K562 (cell line): Measurements from ENCODE around the gene STX12. TPM values are rescaled to one million over a fixed set of nuclear protein-coding genes. Genes with fewer than 3 reads are reported as not detected.

Experiments
- CREB1 ChIP-seq, 2 experiments: sonication (generic) in 1 of 2; formaldehyde crosslinking in 1 of 2; IDR thresholded peaks; 2 replicates each; pipeline versions ENCODE4 v1.6.1 to v1.8.0; 2012 to 2022; ENCODE audit warnings: inconsistent platforms in 1 of 2, mild to moderate bottlenecking in 1 of 2, missing genetic modification reagents in 1 of 2, moderate library complexity in 1 of 2
- KLF6 ChIP-seq: fragments of 250-450 bp; sonication (Bioruptor Pico); IDR thresholded peaks from 2 replicates; pipeline ENCODE4 v1.4.0; 2020; ENCODE audit warnings: mild to moderate bottlenecking, moderate library complexity, borderline replicate concordance
- MBD1 ChIP-seq: fragments of 250-450 bp; sonication (Bioruptor Pico); IDR thresholded peaks from 2 replicates; pipeline ENCODE4 v1.8.0; 2022; ENCODE audit warnings: inconsistent platforms
- MYBL2 ChIP-seq, 2 experiments: fragments of 450-650 bp in 1 of 2; sonication (generic) in 1 of 2; formaldehyde crosslinking in 1 of 2; IDR thresholded peaks; 2 replicates each; pipeline versions ENCODE4 v1.6.1 to v1.8.1; 2017 to 2022; ENCODE audit warnings: borderline replicate concordance in 1 of 2, inconsistent platforms in 1 of 2, low read depth in 1 of 2, mild to moderate bottlenecking in 1 of 2, missing genetic modification reagents in 1 of 2, moderate library complexity in 1 of 2
- NBN ChIP-seq: fragments of 450-650 bp; IDR thresholded peaks from 2 replicates; pipeline ENCODE4 v1.6.1; 2016; ENCODE audit warnings: low read depth, mild to moderate bottlenecking
- NFATC3 ChIP-seq: fragments of 450-650 bp; IDR thresholded peaks from 2 replicates; pipeline ENCODE4 v1.6.1; 2017; ENCODE audit warnings: mild to moderate bottlenecking
- NFE2 ChIP-seq: IDR thresholded peaks from 2 replicates; pipeline ENCODE4 v1.6.1; 2014; ENCODE audit warnings: antibody characterized with exemption, low read depth
- NR2F6 ChIP-seq: fragments of 450-650 bp; formaldehyde crosslinking; IDR thresholded peaks from 2 replicates; pipeline ENCODE4 v1.4.0; 2020; ENCODE audit warnings: mild to moderate bottlenecking
- PTTG1 ChIP-seq: fragments of 450-650 bp; IDR thresholded peaks from 2 replicates; pipeline ENCODE4 v1.6.1; 2016; ENCODE audit warnings: low read depth, mild to moderate bottlenecking, missing genetic modification characterization, missing compliant biosample characterization
- RAD51 ChIP-seq: fragments of 450-650 bp; IDR thresholded peaks from 2 replicates; pipeline ENCODE4 v1.7.1; 2016; ENCODE audit warnings: low read depth, mild to moderate bottlenecking, borderline replicate concordance
- RBBP5 ChIP-seq: fragments of 200-600 bp; sonication (generic); IDR thresholded peaks from 2 replicates; pipeline ENCODE4 v1.6.1; 2012; ENCODE audit warnings: borderline replicate concordance, mild to moderate bottlenecking, low read length, control low read depth, inconsistent platforms; ENCODE audit not compliant: insufficient read depth, poor library complexity, severe bottlenecking
- RFX1 ChIP-seq: fragments of 450-650 bp; IDR thresholded peaks from 2 replicates; pipeline ENCODE4 v1.6.1; 2016; ENCODE audit warnings: mild to moderate bottlenecking, moderate library complexity
- SRSF3 ChIP-seq: fragments of 200-400 bp; formaldehyde crosslinking; IDR thresholded peaks from 2 replicates; pipeline ENCODE4 v1.6.1; 2016; ENCODE audit warnings: mild to moderate bottlenecking, low read length, moderate library complexity; ENCODE audit not compliant: insufficient read depth
- TEAD2 ChIP-seq: fragments of 450-650 bp; IDR thresholded peaks from 2 replicates; pipeline ENCODE4 v1.6.1; 2016; ENCODE audit warnings: missing genetic modification characterization, control low read depth, missing compliant biosample characterization
- ZNF253 ChIP-seq: fragments of 250-450 bp; sonication (Bioruptor Pico); conservative IDR thresholded peaks from 2 replicates; pipeline ENCODE4 v1.6.1; 2021; ENCODE audit warnings: mild to moderate bottlenecking
- ZNF324 ChIP-seq: fragments of 250-450 bp; sonication (Bioruptor Pico); IDR thresholded peaks from 2 replicates; pipeline ENCODE4 v1.4.0; 2020; ENCODE audit warnings: mild to moderate bottlenecking
- ZNF445 ChIP-seq: fragments of 250-450 bp; sonication (Bioruptor Pico); IDR thresholded peaks from 2 replicates; pipeline ENCODE4 v1.4.0; 2020; ENCODE audit warnings: low read depth, mild to moderate bottlenecking, moderate library complexity
- ZNF551 ChIP-seq: fragments of 250-450 bp; sonication (Bioruptor Pico); IDR thresholded peaks from 2 replicates; pipeline ENCODE4 v1.5.0; 2021; ENCODE audit warnings: mild to moderate bottlenecking, moderate library complexity
- polyA plus RNA-seq, 8 experiments: library from polyadenylated mRNA; depleted of rRNA in 4 of 8; stranded (reverse) in 5 of 8; unstranded in 3 of 8; fragments of >200 nt; fragmentation: Nextera tagmentation in 2 of 8; fragmentation: Illumina TruSeq in 1 of 8; extraction: Ambion mirVana in 2 of 8; extraction: Trizol in 1 of 8; gene quantifications; 2 replicates each; pipeline versions ENCODE4 v1.2.1 to v1.2.3, GENCODE V29; 2011 to 2014; ENCODE audit warnings: inconsistent platforms in 1 of 8, missing spikeins in 1 of 8
- total RNA-seq, 7 experiments: library from RNA; depleted of rRNA in 6 of 7; stranded (reverse); fragments of >200 nt in 6 of 7; fragmentation: Illumina TruSeq in 2 of 7; extraction: Trizol in 2 of 7; gene quantifications; 2 replicates each; pipeline versions ENCODE4 v1.2.1 to v1.2.3, GENCODE V29; 2011 to 2021; ENCODE audit warnings: low replicate concordance in 1 of 7
- TF ChIP-seq, protein P1 (sequence below): fragments of 250-450 bp; sonication (Bioruptor Pico); IDR thresholded peaks from 2 replicates; pipeline ENCODE4 v1.4.0; 2020; ENCODE audit warnings: mild to moderate bottlenecking, moderate library complexity
- TF ChIP-seq, protein P2 (sequence below): sonication (generic); formaldehyde crosslinking; IDR thresholded peaks from 2 replicates; pipeline ENCODE4 v1.8.0; 2022; ENCODE audit warnings: mild to moderate bottlenecking, missing genetic modification reagents
- TF ChIP-seq, protein P3 (sequence below), 3 experiments: fragments of 200-800 bp in 1 of 3; sonication (Bioruptor generic) in 1 of 3; sonication (generic) in 1 of 3; formaldehyde crosslinking in 1 of 3; IDR thresholded peaks; 2 replicates each; pipeline versions ENCODE4 v1.6.1 to v1.8.0; 2016 to 2022; ENCODE audit warnings: mild to moderate bottlenecking in 2 of 3, missing compliant biosample characterization in 2 of 3, missing genetic modification characterization in 2 of 3, missing genetic modification reagents in 1 of 3

STX12 gene
- total and polyA plus RNA-seq, 9 of the 15 experiments (the other 6 are each of a cell fraction or from before 2014, with no cell fraction given): 16.9 to 31.3 (median 25.7) TPM

- TF ChIP-seq, protein P1, sequence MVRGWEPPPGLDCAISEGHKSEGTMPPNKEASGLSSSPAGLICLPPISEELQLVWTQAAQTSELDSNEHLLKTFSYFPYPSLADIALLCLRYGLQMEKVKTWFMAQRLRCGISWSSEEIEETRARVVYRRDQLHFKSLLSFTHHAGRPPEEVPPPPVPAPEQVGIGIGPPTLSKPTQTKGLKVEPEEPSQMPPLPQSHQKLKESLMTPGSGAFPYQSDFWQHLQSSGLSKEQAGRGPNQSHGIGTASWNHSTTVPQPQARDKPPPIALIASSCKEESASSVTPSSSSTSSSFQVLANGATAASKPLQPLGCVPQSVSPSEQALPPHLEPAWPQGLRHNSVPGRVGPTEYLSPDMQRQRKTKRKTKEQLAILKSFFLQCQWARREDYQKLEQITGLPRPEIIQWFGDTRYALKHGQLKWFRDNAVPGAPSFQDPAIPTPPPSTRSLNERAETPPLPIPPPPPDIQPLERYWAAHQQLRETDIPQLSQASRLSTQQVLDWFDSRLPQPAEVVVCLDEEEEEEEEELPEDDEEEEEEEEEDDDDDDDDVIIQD: no peak
- no peak for TF ChIP-seq NR2F6 (CRISPR knock-in tag)
- no peak for TF ChIP-seq KLF6
- TF ChIP-seq, protein P2, sequence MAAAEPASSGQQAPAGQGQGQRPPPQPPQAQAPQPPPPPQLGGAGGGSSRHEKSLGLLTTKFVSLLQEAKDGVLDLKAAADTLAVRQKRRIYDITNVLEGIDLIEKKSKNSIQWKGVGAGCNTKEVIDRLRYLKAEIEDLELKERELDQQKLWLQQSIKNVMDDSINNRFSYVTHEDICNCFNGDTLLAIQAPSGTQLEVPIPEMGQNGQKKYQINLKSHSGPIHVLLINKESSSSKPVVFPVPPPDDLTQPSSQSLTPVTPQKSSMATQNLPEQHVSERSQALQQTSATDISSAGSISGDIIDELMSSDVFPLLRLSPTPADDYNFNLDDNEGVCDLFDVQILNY (CRISPR knock-in tag): no peak
- TF ChIP-seq CREB1 (IDR thresholded peaks at IDR 0.05): peak; percentile 99
- TF ChIP-seq CREB1 (CRISPR knock-in tag; IDR thresholded peaks at IDR 0.05): peak; percentile 97
- TF ChIP-seq RAD51: peak; percentile 47; the same call in 1 of the 2 replicates
- peak; percentile 88 for TF ChIP-seq RBBP5
- TF ChIP-seq NFE2: peak; percentile 78
- no peak for TF ChIP-seq ZNF551 (CRISPR knock-in tag)
- no peak for TF ChIP-seq NBN
- TF ChIP-seq MBD1 (CRISPR knock-in tag): no peak; the same call in 1 of the 2 replicates
- no peak for TF ChIP-seq TEAD2 (tag)
- no peak for TF ChIP-seq ZNF253 (CRISPR knock-in tag)
- peak; percentile 94 for TF ChIP-seq RFX1
- TF ChIP-seq ZNF445 (CRISPR knock-in tag): no peak
- TF ChIP-seq, protein P3, sequence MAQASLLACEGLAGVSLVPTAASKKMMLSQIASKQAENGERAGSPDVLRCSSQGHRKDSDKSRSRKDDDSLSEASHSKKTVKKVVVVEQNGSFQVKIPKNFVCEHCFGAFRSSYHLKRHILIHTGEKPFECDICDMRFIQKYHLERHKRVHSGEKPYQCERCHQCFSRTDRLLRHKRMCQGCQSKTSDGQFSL (CRISPR knock-in tag; IDR thresholded peaks at IDR 0.05): no peak
- TF ChIP-seq, protein P3 (tag; IDR thresholded peaks at IDR 0.05): no peak
- TF ChIP-seq PTTG1 (tag): no peak; the same call in 1 of the 2 replicates
- no peak for TF ChIP-seq MYBL2 (IDR thresholded peaks at IDR 0.05; ENCODE audit: low read depth)
- TF ChIP-seq MYBL2 (CRISPR knock-in tag; IDR thresholded peaks at IDR 0.05; ENCODE audit: borderline replicate concordance): no peak
- TF ChIP-seq ZNF324 (CRISPR knock-in tag): no peak
- no peak for TF ChIP-seq NFATC3
- TF ChIP-seq SRSF3: no peak
Observed at GRCh38 chr1:27725374-27726172, 47.4 kb upstream of the STX12 start, which contains the start of gene FAM76A (continued).
